Aorta (tissue), 5 donors: ENCODE results near the gene INTS1. TPM values are rescaled to one million over a fixed set of nuclear protein-coding genes. Genes with fewer than 3 reads are reported as not detected.

ENCODE experiments used
- ATAC-seq: fragments of 200-7000 bp; cut with Tn5 transposase; one replicate; pipeline ENCODE4 v1.9.1; 2022; ENCODE audit warnings: moderate library complexity; ENCODE audit not compliant: low FRiP score
- DNase-seq, 2 donors: peaks; one replicate each; pipeline ENCODE4 v3.0.0-alpha.2; 2020
- H3K27ac ChIP-seq, 2 donors: one replicate each; pipeline ENCODE4 v1.5.1; 2013; ENCODE audit warnings: low read length in 2 of 2, mild to moderate bottlenecking in 2 of 2, moderate library complexity in 2 of 2, control low read depth in 1 of 2, inconsistent platforms in 1 of 2, low read depth in 1 of 2
- H3K27me3 ChIP-seq, 2 donors: one replicate each; pipeline ENCODE4 v1.6.1; 2013; ENCODE audit warnings: control low read depth in 1 of 2, low read length in 1 of 2, mild to moderate bottlenecking in 1 of 2, moderate library complexity in 1 of 2; ENCODE audit not compliant: insufficient read depth in 2 of 2, control insufficient read depth in 1 of 2
- H3K36me3 ChIP-seq, 2 donors: one replicate each; pipeline ENCODE4 v1.6.1; 2013; ENCODE audit warnings: control low read depth in 1 of 2, low read length in 1 of 2, mild to moderate bottlenecking in 1 of 2; ENCODE audit not compliant: insufficient read depth in 2 of 2, control insufficient read depth in 1 of 2
- H3K4me1 ChIP-seq, 2 donors: one replicate each; pipeline ENCODE4 v1.6.1; 2013; ENCODE audit warnings: low read length in 2 of 2, control low read depth in 1 of 2, mild to moderate bottlenecking in 1 of 2, moderate library complexity in 1 of 2; ENCODE audit not compliant: insufficient read depth in 2 of 2, control insufficient read depth in 1 of 2
- H3K4me3 ChIP-seq, 2 donors: one replicate each; pipeline ENCODE4 v1.5.1; 2013; ENCODE audit warnings: low read length in 2 of 2, control low read depth in 1 of 2, mild to moderate bottlenecking in 1 of 2
- H3K9me3 ChIP-seq: one replicate; pipeline ENCODE4 v1.6.1; 2013; ENCODE audit warnings: mild to moderate bottlenecking, low read length; ENCODE audit not compliant: control insufficient read depth
- WGBS, 2 donors: extraction: QIAGEN DNeasy Blood & Tissue Kit; methylation state at CpG; one replicate each; pipeline ENCODE4 v1.1.7; 2013; 5-methylcytosine and 5-hydroxymethylcytosine counted together
- intact Hi-C, 2 donors: fragments of 100-400 bp; cut with DNase I; formaldehyde crosslinking; loops; one replicate each; pipeline versions ENCODE4 v1.14.2 to v1.15.0; 2022
- polyA plus RNA-seq, 2 donors: library from polyadenylated mRNA; stranded (reverse); fragments of 200-250 nt; gene quantifications; one replicate each; pipeline ENCODE4 v1.2.3, GENCODE V29; 2013
- total RNA-seq, 2 donors: library from RNA; stranded (reverse); fragmentation: NEBNext Ultra II Directional; extraction: Animal tissue kit (Norgen Biotek cat#: 25700); gene quantifications; one replicate each; pipeline ENCODE4 v1.2.1, GENCODE V29; 2021
- donor health status: healthy with polysubstance abuse.
- donor health status: Bipolar disorder and iron deficiency.
- donor health status: DM: no; HTN: no; CAD: no.
- donor health status: DM: no; HTN: no; CAD: no.
- donor health status: DM: yes; HTN: yes; CAD: no.

The INTS1 gene
- total and polyA plus RNA-seq, 4 donors: 17.2 to 109 (median 67.2) TPM

DNA sequence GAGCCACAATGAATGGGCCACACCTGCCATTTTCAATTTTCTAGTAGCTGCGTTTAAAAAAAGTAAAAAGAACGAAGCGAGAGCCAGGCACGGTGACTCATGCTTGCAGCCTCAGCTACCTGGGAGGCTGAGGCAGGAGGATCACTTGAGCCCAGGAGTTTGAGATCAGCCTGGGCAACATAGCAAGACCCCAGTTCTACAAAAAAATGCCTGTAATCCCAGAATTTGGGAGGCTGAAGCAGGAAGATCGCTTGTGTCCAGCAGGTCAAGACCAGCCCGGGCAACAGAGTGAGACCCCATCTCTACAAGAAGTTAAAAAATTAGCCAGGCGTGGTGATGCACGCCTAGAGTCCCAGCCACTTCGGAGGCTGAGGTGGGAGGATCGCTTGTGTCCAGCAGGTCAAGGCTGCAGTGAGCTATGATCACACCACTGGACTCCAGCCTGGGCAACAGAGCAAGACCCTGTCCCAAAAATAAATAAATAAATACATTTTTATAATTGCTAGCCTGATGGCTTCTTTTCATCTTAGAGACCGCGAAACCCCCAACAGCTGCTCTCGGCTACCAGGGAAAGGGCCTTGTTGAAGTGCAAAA is 77.0 kb downstream of the INTS1 start:
- no peaks in the 10 kb centered on the region for H3K4me1 ChIP-seq
- H3K9me3 ChIP-seq: no peaks in the 10 kb centered on the region
- H3K27me3 ChIP-seq: no peaks in the 10 kb centered on the region
- WGBS, 2 donors: 85% methylated on average over 13 of the region's 13 CpGs
- intact Hi-C loops: no loop called here
- H3K36me3 ChIP-seq: no peaks in the 10 kb centered on the region
- no peak overlapping the region for H3K27ac ChIP-seq
- DNase-seq (no peak), ATAC-seq (no peak)
- H3K4me3 ChIP-seq: no peak overlapping the region

GRCh38 chr7:1426474-1426873 is 77.7 kb downstream of the INTS1 start:
- Histone ChIP-seq H3K4me3 (no peak overlapping the region), H3K27ac (no peak overlapping the region), H3K9me3 (no peaks in the 10 kb centered on the region), H3K27me3 (no peaks in the 10 kb centered on the region), H3K4me1 (no peaks in the 10 kb centered on the region), H3K36me3 (no peaks in the 10 kb centered on the region)
- DNase-seq: no peak
- 89 to 91% methylated on average over 15 of the region's 15 CpGs for WGBS, 2 donors
- intact Hi-C loops: no loop called here
- no peak for ATAC-seq

- no peaks in the 10 kb centered on the region for H3K9me3 ChIP-seq
- H3K4me3 ChIP-seq: no peak overlapping the region
- WGBS, 2 donors: 65 to 70% methylated on average over 18 of the region's 18 CpGs
- intact Hi-C loops: no loop called here
- no peaks in the 10 kb centered on the region for H3K36me3 ChIP-seq
- no peak for DNase-seq
- H3K27me3 ChIP-seq: no peaks in the 10 kb centered on the region
- H3K27ac ChIP-seq: no peak overlapping the region
- ATAC-seq: no peak
- no peaks in the 10 kb centered on the region for H3K4me1 ChIP-seq
Observed at GRCh38 chr7:1425292-1426136, 78.7 kb downstream of the INTS1 start.

DNA sequence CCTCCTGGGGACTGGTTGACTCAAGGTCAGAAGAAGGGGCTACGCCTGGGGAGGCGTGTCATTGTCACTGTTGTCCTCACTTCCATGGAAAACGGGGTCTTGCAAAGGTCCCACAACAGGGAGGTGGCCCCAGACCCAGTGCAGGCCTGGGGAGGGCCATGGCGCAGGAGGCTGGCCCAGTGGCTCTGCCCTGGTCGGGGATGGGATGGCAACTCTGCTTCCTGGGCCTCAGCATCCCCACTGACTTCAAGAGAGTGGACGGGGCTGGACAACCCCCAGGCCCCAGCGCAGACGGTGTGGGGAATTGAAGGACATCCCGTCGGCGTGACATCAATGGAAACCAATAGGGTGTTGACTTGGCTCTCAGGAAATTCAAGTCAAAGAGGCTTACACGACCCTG is 80.1 kb downstream of the INTS1 start:
- no peak overlapping the region for H3K4me3 ChIP-seq
- H3K36me3 ChIP-seq: no peaks in the 10 kb centered on the region
- no peak for ATAC-seq
- DNase-seq: no peak
- H3K27ac ChIP-seq: no peak overlapping the region
- H3K27me3 ChIP-seq: no peaks in the 10 kb centered on the region
- WGBS, 2 donors: 75 to 81% methylated on average over 12 of the region's 12 CpGs
- no peaks in the 10 kb centered on the region for H3K4me1 ChIP-seq
- no peaks in the 10 kb centered on the region for H3K9me3 ChIP-seq
- intact Hi-C loops: no loop called here

DNA sequence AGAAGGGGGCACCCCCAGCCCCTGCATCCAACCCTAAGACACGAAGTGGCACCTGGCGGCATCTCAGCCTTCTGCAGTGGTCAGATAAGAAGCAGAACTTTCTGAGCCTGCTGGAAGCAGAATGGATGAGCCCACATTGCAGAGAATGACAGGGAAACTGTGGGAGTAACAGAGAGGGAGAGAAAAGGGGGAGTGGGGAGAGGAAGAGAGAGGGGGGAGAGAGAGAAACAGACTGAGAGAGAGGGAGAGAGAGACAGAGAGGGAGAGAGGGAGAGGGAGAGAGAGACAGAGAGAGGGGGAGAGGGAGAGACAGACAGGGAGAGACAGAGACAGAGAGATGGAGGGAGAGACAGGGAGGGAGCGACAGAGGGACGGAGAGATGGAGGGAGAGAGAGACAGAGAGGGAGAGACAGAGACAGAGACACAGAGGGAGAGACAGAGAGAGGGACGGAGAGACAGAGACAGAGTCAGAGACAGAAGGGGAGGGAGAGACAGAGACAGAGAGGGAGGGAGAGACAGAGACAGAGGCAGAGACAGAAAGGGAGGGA is 80.9 kb downstream of the INTS1 start:
- WGBS, 2 donors: 63 to 70% methylated on average over 5 of the region's 5 CpGs
- Histone ChIP-seq H3K4me3 (no peak overlapping the region), H3K9me3 (no peaks in the 10 kb centered on the region), H3K36me3 (no peaks in the 10 kb centered on the region), H3K27ac (no peak overlapping the region), H3K4me1 (no peaks in the 10 kb centered on the region), H3K27me3 (no peaks in the 10 kb centered on the region)
- ATAC-seq (no peak), DNase-seq (no peak)
- intact Hi-C loops: no loop called here

- no peaks in the 10 kb centered on the region for H3K36me3 ChIP-seq
- H3K4me3 ChIP-seq: no peak overlapping the region
- intact Hi-C loops: no loop called here
- ATAC-seq (no peak), DNase-seq (no peak)
- WGBS, 2 donors: 23 to 24% methylated on average over 24 of the region's 24 CpGs
- H3K27ac ChIP-seq: no peak overlapping the region
- H3K9me3 ChIP-seq: no peaks in the 10 kb centered on the region
- H3K27me3 ChIP-seq: no peaks in the 10 kb centered on the region
- H3K4me1 ChIP-seq: no peaks in the 10 kb centered on the region
Observed at GRCh38 chr7:1422512-1423263, 81.5 kb downstream of the INTS1 start.

DNA sequence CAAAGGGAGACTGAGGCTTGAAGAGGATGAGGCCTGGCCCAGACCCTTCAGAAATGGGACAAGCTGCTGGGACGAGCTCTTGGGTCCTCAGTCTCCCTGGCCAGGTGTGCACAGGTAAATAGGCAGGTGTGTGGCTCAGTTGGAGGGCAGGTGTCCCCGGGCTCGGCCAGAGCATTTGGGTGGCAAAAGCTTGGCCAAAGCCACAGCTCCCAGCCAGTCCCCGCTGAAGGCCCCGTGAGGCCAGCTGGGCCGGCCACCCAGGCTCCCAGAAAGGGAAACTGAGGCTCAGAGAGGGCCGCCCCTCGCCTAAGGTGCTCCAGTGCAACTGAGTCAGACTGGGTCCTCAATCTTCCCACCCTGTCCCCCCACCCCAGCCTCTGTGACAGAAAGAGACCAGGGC is 82.2 kb downstream of the INTS1 start:
- DNase-seq: no peak
- 87 to 95% methylated on average over 8 of the region's 8 CpGs for WGBS, 2 donors
- no peak for ATAC-seq
- H3K27ac ChIP-seq: no peak overlapping the region
- H3K27me3 ChIP-seq: no peaks in the 10 kb centered on the region
- H3K9me3 ChIP-seq: no peaks in the 10 kb centered on the region
- no peak overlapping the region for H3K4me3 ChIP-seq
- no peaks in the 10 kb centered on the region for H3K4me1 ChIP-seq
- no peaks in the 10 kb centered on the region for H3K36me3 ChIP-seq
- intact Hi-C loops: no loop called here

DNA sequence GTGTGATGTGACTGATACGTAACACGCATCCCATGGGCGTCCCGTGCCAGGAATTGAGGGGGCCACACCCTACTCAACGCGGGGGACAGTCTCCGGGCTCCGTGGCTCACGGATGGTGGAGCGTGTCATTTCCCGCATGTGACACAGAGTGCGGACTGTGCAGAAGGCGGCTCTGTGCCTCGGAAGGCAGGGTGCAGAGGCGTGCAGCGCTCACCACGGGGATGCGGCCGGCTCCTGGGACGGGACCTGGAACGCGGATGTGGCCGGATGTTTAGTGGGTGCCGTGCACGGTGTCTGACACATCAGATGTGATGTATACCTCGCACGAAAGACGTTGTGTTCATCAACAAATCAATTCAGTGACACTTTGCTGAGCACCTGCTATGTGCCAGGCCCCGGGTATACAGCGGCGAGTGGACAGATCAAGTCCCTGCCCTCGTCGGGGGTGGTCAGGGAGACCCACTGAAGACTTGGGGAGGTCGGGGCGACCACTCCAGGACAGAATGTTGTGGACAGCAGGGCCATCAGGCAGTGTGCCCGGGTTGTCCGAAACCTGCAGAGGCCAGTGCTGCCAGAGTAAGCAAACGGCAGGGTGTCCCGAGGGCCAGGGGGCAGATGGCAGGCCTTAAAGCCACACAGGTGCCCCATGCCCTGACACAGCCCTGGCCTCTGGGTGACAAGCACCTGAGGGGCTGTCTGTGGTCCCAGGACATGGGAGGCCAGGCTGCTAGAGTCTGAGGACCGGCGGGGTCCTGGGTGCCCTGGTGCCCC is 83.0 kb downstream of the INTS1 start:
- H3K27ac ChIP-seq: no peak overlapping the region
- H3K4me1 ChIP-seq: no peaks in the 10 kb centered on the region
- no peaks in the 10 kb centered on the region for H3K9me3 ChIP-seq
- no peaks in the 10 kb centered on the region for H3K36me3 ChIP-seq
- 83 to 84% methylated on average over 41 of the region's 41 CpGs for WGBS, 2 donors
- ATAC-seq: no peak
- no peak for DNase-seq
- H3K27me3 ChIP-seq: no peaks in the 10 kb centered on the region
- intact Hi-C loops: no loop called here
- H3K4me3 ChIP-seq: no peak overlapping the region
